Right cardiac atrium (tissue), 5 donors: ENCODE results near the gene CARD6. TPM values are rescaled to one million over a fixed set of nuclear protein-coding genes. Genes with fewer than 3 reads are reported as not detected.
"Not testable (repeated sequence)": the region's sequence is repeated elsewhere in the genome, so short reads cannot be mapped to it uniquely, and the experiment has no call there.

Source experiments
- ATAC-seq, 2 donors: fragments of 200-7000 bp; cut with Tn5 transposase; one replicate each; pipeline versions ENCODE4 v1.8.0 to v1.9.1; 2020; ENCODE audit warnings: moderate library complexity in 2 of 2, mild to moderate bottlenecking in 1 of 2
- DNase-seq, 3 donors: peaks; one replicate each; pipeline ENCODE4 v3.0.0-alpha.2; 2020
- H3K27ac ChIP-seq: one replicate; pipeline ENCODE4 v1.5.1; 2013; ENCODE audit warnings: mild to moderate bottlenecking, low read length, control low read depth, moderate library complexity
- H3K27me3 ChIP-seq: one replicate; pipeline ENCODE4 v1.6.1; 2013; ENCODE audit not compliant: control insufficient read depth, insufficient read depth
- H3K4me1 ChIP-seq: one replicate; pipeline ENCODE4 v1.6.1; 2013; ENCODE audit warnings: low read length; ENCODE audit not compliant: control insufficient read depth, insufficient read depth
- H3K4me3 ChIP-seq: one replicate; pipeline ENCODE4 v1.5.1; 2013; ENCODE audit warnings: low read length, control low read depth
- H3K9me3 ChIP-seq: one replicate; pipeline ENCODE4 v1.6.1; 2013; ENCODE audit warnings: low read length; ENCODE audit not compliant: control insufficient read depth
- WGBS: extraction: QIAGEN DNeasy Blood & Tissue Kit; methylation state at CpG from one replicate; pipeline ENCODE4 v1.1.7; 2013; 5-methylcytosine and 5-hydroxymethylcytosine counted together
- intact Hi-C, 4 donors: fragments of 100-400 bp; cut with DNase I; formaldehyde crosslinking; loops; one replicate each; pipeline versions ENCODE4 v1.11.0 to v1.14.0; 2022 to 2023
- polyA plus RNA-seq: library from polyadenylated mRNA; stranded (reverse); fragments of 200-250 nt; gene quantifications from one replicate; pipeline ENCODE4 v1.2.3, GENCODE V29; 2013
- total RNA-seq, 4 donors: library from RNA; stranded (reverse); fragmentation: NEBNext Ultra II Directional; extraction: Animal tissue kit (Norgen Biotek cat#: 25700); gene quantifications; one replicate each; pipeline ENCODE4 v1.2.1, GENCODE V29; 2021
- donor health status: healthy with polysubstance abuse.
- donor health status: DM: no; HTN: yes; CAD: no.
- donor health status: DM: no; HTN: no; CAD: no.
- donor health status: DM: no; HTN: yes; CAD: no; lungs with severe emphysema.
- donor health status: DM: yes; HTN: yes; CAD: no.

CARD6 gene
- total and polyA plus RNA-seq, 5 donors = 3.8 to 9.6 (median 7.9) TPM

DNA sequence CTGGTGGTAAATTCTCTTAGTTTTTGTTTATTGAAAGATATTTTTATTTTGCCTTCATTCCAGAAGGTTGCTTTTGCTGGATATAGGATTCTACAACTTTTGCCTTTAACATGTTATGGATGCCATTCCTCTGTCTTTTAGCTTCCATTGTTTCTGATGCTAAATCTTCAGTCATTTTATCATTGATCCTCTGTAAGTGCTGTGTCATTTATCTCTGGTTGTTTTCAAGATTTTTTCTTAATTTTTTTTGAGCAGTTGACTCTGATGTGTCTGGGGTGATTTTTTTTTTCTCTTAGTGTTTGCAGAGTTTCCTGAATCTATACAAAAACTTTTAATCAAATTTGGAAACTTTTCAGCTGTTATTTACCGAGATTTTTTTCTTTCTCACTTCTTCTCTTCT lies 6.4 kb downstream of the CARD6 start:
- intact Hi-C loops = no loop called here
- Histone ChIP-seq H3K27me3 (no peaks in the 10 kb centered on the region), H3K4me3 (no peak overlapping the region), H3K9me3 (peaks cover 2% of the 10 kb centered on the region), H3K27ac (no peak overlapping the region), H3K4me1 (no peaks in the 10 kb centered on the region)
- WGBS = 85% methylated on average over 1 of the region's 1 CpG
- ATAC-seq = no peak
- DNase-seq = no peak

DNA sequence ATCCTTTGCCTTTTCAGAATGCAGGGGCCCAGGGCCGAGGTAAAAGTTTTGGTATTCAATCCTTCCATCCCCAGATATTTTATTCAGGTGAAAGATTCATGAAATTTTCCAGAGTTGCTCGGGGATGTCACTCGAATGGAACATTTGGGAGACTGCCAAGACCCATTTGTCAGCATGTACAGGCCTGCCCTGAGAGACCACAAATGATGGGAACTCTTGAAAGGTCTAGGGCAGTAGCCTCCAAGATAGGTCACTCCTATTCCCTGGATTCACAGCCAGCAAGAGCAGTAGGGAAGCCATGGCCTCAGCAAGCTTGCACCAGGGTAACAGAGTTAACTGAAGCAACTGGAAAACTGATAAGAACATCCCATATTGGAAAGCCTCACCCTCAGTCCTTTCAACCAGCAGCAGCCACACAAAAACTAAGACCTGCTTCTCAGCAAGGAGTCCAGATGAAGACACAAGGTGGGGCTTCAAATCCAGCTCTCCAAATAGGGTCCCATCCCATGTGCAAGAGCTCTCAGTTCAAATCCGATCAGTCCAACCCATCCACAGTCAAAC lies 12.5 kb downstream of the CARD6 start:
- no peak overlapping the region for H3K27ac ChIP-seq
- 75% methylated on average over 4 of the region's 4 CpGs for WGBS
- no peaks in the 10 kb centered on the region for H3K27me3 ChIP-seq
- no peak overlapping the region for H3K4me3 ChIP-seq
- intact Hi-C loops = no loop called here
- peaks cover 3% of the 10 kb centered on the region for H3K9me3 ChIP-seq
- no peaks in the 10 kb centered on the region for H3K4me1 ChIP-seq
- DNase-seq (no peak), ATAC-seq (no peak)

DNA sequence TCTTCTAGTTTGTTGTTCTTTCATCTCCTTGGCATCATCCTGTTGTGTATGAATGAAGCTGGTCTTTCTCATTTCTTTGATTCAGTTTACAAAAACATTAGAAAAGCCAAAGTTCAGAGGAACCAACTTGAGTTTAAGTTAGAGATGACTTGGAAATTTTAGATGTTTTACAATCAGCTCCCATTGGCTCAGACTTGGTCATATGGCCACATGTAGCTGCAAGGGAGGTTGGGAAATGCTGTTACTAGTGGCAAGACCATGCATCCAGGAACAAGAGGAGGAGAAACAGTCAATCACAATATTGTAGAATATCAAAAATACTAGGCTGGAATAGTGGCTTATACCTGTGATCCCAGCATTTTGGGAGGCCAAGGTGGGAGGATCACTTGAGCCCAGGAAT lies 19.5 kb downstream of the CARD6 start:
- ATAC-seq = no peak
- intact Hi-C loops = no loop called here
- Histone ChIP-seq H3K9me3 (no peaks in the 10 kb centered on the region), H3K4me3 (no peak overlapping the region), H3K27me3 (no peaks in the 10 kb centered on the region), H3K27ac (no peak overlapping the region), H3K4me1 (no peaks in the 10 kb centered on the region)
- no peak for DNase-seq

DNA sequence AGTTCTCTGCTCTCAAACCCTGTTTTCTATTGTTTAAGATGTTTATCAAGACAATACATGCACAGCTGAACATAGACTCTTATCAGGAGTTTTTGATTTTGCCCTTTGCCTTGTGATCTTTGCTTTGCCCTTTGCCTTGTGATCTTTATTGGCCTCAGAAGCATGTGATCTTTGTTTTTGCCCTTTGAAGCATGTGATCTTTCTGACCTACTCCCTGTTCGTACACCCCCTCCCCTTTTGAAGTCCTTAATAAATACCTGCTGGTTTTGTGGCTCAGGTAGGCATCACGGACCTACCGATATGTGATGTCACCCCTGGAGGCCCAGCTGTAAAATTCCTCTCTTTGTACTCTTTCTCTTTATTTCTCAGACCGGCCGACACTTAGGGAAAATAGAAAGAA lies 23.8 kb downstream of the CARD6 start:
- H3K4me1 ChIP-seq, DNase-seq, H3K9me3 ChIP-seq, H3K4me3 ChIP-seq, H3K27ac ChIP-seq, H3K27me3 ChIP-seq, intact Hi-C loops, ATAC-seq: not testable (repeated sequence)
- 94% methylated on average over 5 of the region's 5 CpGs for WGBS

DNA sequence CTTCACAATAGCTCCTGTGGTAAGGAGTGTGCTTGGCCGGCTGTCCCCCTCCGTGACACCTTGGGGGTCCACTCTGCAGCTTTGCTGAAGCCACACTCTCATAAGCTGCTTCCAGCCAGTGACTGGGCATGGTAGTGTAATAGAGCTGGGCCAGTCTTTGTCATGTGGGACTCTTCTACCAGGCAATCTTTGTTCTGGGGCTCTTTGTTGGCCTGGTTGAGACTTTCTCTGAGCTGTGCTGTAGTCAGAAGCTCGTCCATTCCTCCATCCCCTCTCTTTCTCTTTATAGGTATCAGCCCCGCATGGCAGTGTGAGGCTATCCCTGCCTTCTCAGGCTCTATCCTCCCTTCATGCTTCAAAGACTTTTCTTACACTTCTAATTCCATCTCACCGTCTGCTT lies 25.7 kb downstream of the CARD6 start:
- no peaks in the 10 kb centered on the region for H3K27me3 ChIP-seq
- H3K9me3 ChIP-seq = peaks cover 2% of the 10 kb centered on the region
- H3K27ac ChIP-seq = no peak overlapping the region
- H3K4me1 ChIP-seq = no peaks in the 10 kb centered on the region
- DNase-seq (no peak), ATAC-seq (no peak)
- no peak overlapping the region for H3K4me3 ChIP-seq
- intact Hi-C loops = no loop called here
- WGBS = 82% methylated on average over 5 of the region's 5 CpGs

DNA sequence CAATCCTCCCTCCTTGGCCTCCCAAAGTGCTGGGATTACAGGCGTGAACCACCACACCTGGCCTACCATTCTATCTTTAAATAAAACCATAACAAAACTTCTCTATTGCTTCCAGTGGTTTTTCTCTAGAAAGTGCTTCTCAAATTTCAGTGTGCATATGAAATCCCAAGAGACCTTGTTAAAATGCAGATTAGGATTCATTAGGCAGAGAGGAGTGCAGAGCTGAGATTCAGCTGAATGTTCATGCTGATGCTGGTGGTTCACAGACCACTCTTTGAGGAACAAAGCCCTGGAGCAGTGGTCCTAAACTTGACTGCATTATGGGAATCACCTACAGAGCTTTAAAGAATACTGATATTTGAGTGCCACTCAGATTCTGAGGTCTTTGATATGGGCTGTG lies 28.2 kb downstream of the CARD6 start:
- Histone ChIP-seq H3K4me3 (no peak overlapping the region), H3K9me3 (peaks cover 2% of the 10 kb centered on the region), H3K4me1 (no peaks in the 10 kb centered on the region), H3K27ac (no peak overlapping the region), H3K27me3 (no peaks in the 10 kb centered on the region)
- no peak for DNase-seq
- ATAC-seq = no peak
- WGBS = 89% methylated on average over 1 of the region's 1 CpG
- intact Hi-C loops = no loop called here

DNA sequence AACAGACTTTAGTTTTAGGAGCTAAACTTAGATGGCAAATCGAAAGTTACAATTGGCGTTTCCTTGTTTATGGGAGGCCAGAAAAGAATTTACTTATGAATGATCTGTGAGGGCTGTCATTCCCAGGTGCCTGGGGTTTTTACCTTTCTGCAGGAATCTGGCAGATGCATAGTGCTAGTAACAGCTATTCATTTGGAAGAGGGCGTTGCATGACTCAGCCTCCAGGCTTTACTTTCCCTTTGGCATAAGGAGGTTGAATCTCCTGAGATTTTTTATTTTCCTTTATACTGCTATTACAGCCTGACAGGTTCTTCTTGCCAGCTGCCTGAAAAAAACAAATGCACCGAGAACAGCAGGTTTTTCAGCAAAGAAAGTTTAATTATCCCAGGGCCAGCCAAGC lies 30.0 kb downstream of the CARD6 start:
- H3K27me3 ChIP-seq = no peaks in the 10 kb centered on the region
- no peak overlapping the region for H3K4me3 ChIP-seq
- no peaks in the 10 kb centered on the region for H3K4me1 ChIP-seq
- DNase-seq (no peak), ATAC-seq (no peak)
- peaks cover 2% of the 10 kb centered on the region for H3K9me3 ChIP-seq
- WGBS = 79% methylated on average over 4 of the region's 4 CpGs
- intact Hi-C loops = loop anchor here in 2 of 4 donors (10.0 kb wide), 2 partner anchors 116 to 1296 kb away; partner anchors contain the start of gene TTC33 (in 1 of the 2)
- no peak overlapping the region for H3K27ac ChIP-seq

DNA sequence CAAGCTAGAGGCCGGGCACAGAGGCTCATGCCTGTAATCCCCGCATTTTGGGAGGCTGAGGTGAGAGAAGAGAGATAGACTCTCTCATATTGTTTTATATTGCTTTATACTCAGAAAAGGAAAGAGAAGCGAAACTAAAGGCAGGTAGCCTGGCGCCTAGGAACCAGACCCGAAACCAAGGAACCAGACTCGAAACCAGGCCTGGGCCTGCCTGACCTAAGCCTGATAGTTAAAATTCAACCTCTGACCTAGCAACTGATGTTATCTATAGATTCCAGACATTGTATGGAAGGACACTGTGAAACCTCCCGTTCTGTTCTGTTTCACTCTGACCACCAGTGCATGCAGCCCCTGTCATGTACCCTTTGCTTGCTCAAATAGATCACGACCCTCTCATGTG lies 31.1 kb downstream of the CARD6 start:
- H3K4me1 ChIP-seq, H3K4me3 ChIP-seq, H3K27ac ChIP-seq, DNase-seq, H3K9me3 ChIP-seq, H3K27me3 ChIP-seq, ATAC-seq: not testable (repeated sequence)
- intact Hi-C loops = loop anchor here in 2 of 4 donors (10.0 kb wide), 2 partner anchors 117 to 1297 kb away; partner anchors contain the start of gene TTC33 (in 1 of the 2)
- 94% methylated on average over 8 of the region's 8 CpGs for WGBS

DNA sequence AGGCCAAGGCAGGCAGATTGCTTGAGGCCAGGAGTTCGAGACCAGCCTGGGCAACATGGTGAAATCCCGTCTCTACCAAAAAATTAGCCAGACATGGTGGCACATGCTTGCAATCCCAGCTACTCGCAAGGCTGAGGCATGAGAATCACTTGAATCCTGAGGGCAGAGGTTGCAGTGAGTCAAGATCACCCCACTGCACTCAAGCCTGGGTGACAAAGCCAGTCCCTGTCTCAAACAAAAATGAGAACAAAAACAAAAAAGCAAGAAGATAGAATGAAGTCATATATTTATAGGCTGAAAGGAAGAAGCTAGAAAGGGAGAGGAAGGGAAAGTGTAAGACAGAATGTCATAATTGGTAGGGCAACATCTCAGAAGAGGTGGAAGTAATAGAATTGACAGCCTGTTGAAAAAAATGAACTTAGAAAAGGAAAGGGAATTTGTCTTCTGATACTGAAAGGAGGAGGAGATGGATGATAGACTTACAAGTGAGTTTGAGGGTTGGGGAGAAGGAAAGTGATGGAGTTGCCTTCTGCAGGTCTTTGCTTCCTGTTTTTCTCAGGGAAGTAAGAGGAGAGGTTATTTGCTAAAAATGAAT lies 32.2 kb downstream of the CARD6 start:
- Histone ChIP-seq H3K9me3 (peaks cover 2% of the 10 kb centered on the region), H3K27me3 (no peaks in the 10 kb centered on the region), H3K4me1 (no peaks in the 10 kb centered on the region), H3K27ac (no peak overlapping the region), H3K4me3 (no peak overlapping the region)
- ATAC-seq (no peak), DNase-seq (no peak)
- intact Hi-C loops = loop anchor here in 2 of 4 donors (10.0 kb wide), 2 partner anchors 119 to 1299 kb away; partner anchors contain the start of gene TTC33 (in 1 of the 2)
- WGBS = 92% methylated on average over 3 of the region's 3 CpGs

DNA sequence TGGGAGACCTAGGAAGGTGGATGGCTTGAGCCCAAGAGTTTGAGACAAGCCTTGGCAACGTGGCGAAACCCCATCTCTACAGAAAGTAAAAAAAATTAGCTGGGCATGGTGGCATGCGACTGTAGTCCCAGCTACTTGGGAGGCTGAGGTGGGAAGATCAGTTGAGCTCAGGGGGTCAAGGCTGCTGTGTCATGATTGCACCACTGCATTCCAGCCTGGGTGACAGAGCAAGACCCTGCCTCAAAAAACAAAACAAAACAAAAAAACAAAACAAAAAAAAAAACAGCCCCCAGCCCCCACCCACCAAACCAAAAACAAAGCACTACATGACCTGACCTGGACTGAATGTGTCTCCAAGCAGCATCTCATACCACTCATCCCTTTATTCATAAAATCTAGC lies 34.8 kb downstream of the CARD6 start:
- 77% methylated on average over 3 of the region's 3 CpGs for WGBS
- DNase-seq (no peak), ATAC-seq (no peak)
- H3K27ac ChIP-seq = no peak overlapping the region
- no peaks in the 10 kb centered on the region for H3K27me3 ChIP-seq
- intact Hi-C loops = loop anchor here in 2 of 4 donors (10.0 kb wide), 2 partner anchors 121 to 1301 kb away; partner anchors contain the start of gene TTC33 (in 1 of the 2)
- no peaks in the 10 kb centered on the region for H3K4me1 ChIP-seq
- peaks cover 2% of the 10 kb centered on the region for H3K9me3 ChIP-seq
- H3K4me3 ChIP-seq = no peak overlapping the region

DNA sequence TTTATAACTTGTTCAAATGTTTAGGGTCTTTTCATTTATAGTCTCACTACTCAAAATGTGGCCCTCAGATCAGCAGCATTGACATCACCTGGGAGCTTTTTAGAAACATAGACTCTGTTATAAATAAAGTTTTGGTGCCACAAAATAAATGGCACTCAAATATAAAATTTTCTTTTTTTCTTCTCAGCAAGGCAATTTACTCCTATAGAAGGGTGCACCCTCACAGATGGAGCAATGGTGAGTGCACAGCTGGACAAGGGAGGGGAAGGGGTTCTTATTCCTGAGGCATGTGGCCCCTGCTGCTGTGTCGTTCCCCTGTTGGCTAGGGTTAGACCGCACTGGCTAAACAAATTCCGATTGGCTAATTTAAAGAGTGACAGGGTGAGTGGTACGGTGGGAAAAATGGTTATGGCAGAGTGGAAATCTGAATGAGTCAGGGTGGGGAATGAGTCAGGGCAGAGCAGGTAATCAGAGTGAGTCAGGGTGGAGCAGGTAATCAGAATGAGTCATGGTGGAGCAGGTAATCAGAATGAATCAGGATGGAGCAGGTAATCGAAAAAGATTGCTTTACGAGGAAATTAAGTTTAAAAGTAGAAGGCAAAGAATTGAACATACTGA lies 36.3 kb downstream of the CARD6 start:
- Histone ChIP-seq H3K4me3 (no peak overlapping the region), H3K27me3 (no peaks in the 10 kb centered on the region), H3K9me3 (no peaks in the 10 kb centered on the region), H3K4me1 (no peaks in the 10 kb centered on the region), H3K27ac (no peak overlapping the region)
- WGBS = 91% methylated on average over 6 of the region's 6 CpGs
- no peak for ATAC-seq
- intact Hi-C loops = loop anchor here in 2 of 4 donors (10.0 kb wide), 2 partner anchors 123 to 1303 kb away; partner anchors contain the start of gene TTC33 (in 1 of the 2)
- DNase-seq = no peak
